ENCODE measurements around the gene SMLR1.

Gene SMLR1

DNA sequence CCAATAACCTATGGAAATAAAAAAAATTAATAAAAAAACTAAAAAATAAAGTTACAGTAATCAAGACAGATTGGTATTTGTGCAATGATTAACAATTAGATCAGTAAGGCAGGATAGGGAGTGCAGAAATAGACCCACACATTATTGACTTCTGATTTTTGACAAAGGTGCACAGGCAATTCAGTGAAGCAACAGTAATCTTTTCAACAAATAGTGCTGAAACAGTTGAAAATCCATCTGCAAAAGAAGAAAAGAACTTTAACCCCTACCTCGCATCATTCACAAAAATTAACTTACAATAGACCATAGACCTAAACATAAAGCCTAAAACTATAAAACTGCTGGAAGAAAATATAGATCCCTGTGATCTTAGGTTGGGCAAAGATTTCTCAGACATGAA is 4.5 kb upstream of the SMLR1 start:
- DNase-seq (ENCODE audit: insufficient read length, low spot score) (no peak), FAIRE-seq (no peak)
- TF ChIP-seq SPI1 (IDR thresholded peaks at IDR 0.05; ENCODE audit: low read depth, low read length) (no peak), TAF1 (IDR thresholded peaks at IDR 0.05; ENCODE audit: low read depth, low read length) (no peak), POU2F2 (IDR thresholded peaks at IDR 0.05; ENCODE audit: low read depth, low read length) (no peak), POLR2A (IDR thresholded peaks at IDR 0.05; ENCODE audit: low read depth, low read length) (no peak), PAX5 (IDR thresholded peaks at IDR 0.05; ENCODE audit: insufficient read depth, low read length, severe bottlenecking) (no peak), POLR2AphosphoS5 (IDR thresholded peaks at IDR 0.05; ENCODE audit: low read depth, low read length) (no peak)

DNA sequence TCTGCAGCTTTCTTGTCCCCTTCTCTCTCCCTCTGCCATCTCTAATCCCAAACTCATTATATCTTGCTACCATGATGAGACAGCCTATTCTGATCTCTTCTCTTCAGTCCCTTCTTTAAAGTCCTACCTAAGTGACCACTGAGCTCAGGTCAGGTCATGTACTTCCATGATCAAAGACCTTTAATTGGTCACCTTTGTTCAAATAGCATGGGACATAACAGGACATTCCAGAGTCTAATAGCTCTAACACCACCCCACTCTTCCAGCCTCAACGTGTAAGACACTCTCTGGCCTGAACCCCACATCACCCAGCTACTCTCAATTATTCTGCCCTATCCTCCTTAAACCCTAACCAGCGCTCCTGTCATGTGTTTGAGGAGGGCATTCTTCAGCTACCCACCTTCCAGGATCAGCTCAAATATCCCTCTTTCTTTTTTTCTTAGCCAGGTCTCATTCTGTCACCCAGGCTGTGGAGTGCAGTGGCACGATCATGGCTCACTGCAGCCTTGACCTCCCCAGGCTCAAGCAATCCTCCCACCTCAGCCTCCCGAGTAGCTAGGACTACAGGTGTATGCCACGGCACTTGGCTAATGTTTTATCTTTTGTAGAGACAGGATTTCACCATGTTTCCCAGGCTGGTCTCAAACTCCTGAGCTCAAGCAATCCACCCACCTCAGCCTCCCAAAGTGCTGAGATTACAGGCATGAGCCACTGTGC is 2.1 kb upstream of the SMLR1 start:
- FAIRE-seq = no peak
- no peak for TF ChIP-seq TAF1 (IDR thresholded peaks at IDR 0.05; ENCODE audit: low read depth, low read length)
- TF ChIP-seq POLR2A (IDR thresholded peaks at IDR 0.05; ENCODE audit: low read depth, low read length) = no peak
- TF ChIP-seq POU2F2 (IDR thresholded peaks at IDR 0.05; ENCODE audit: low read depth, low read length) = no peak
- no peak for TF ChIP-seq SPI1 (IDR thresholded peaks at IDR 0.05; ENCODE audit: low read depth, low read length)
- no peak for TF ChIP-seq PAX5 (IDR thresholded peaks at IDR 0.05; ENCODE audit: insufficient read depth, low read length, severe bottlenecking)
- TF ChIP-seq POLR2AphosphoS5 (IDR thresholded peaks at IDR 0.05; ENCODE audit: low read depth, low read length) = no peak
- no peak for DNase-seq (ENCODE audit: insufficient read length, low spot score)

DNA sequence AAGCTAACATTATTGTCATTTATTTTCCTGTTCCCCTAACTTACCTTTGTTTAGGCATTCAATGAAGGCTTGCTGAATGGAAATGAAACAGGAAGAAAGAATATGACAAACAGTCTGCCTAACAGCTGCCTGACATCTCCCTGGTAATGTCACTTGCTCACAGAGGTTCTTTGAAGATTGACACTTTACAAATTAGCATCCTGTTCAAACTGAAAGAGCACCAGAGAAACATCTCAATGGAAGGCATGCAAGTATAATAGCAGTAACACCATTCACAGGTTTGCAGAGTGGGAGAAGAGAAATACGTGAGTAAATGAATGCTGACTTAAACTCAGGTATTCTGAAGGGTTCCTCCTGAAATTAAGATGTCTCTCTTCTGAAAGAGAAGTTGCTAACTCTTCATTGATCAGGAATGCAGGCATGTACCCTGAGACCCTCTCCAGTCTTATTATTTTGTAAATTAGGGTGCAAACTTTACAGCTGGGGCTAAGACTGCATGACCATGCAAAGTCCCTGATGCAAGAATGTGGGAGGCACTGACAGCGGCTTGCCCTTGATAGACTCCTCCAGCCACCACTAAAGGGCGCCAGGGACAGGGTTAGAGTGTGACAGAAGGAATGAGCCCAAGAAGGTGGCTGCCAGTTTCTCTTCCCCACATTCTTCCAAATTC is 1.3 kb upstream of the SMLR1 start:
- no peak for TF ChIP-seq PAX5 (IDR thresholded peaks at IDR 0.05; ENCODE audit: insufficient read depth, low read length, severe bottlenecking)
- no peak for TF ChIP-seq POLR2AphosphoS5 (IDR thresholded peaks at IDR 0.05; ENCODE audit: low read depth, low read length)
- DNase-seq (ENCODE audit: insufficient read length, low spot score) (no peak), FAIRE-seq (no peak)

DNA sequence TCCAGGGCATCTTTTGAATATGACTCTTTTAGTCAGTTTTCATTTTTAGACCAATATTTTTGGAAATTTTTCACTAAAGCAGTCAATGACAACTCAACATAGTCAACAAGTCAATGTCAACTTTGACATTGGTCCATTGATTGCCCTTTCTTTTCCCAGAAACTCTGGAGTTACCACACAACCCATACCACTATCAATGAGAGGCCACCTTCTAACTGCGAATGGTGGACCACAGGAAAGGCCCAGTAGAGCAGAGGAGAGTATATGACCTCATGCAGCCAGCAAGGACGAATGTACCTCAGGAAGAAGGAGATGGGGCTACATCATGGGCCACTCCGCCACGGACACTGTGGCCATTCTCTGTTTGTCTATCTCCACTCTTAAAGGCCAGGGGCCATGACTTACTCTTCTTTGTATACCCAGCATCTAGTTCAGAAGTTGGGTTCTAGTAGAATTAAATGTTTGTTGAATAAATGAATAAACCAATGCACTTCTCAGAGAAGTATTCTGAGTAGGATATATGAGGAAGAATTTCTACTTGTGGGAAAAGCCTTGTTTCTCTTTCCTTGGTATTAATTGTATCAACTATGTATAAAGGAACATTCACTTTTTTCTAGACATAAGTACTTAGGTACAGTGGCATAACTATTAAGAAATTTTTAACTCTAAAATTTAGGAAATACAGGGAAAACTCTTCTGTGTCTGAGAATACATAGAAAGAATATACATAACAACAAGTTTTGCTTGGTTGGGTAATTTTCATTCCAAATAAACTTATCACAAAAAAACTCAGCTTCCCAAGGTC is 562 bp upstream of the SMLR1 start:
- TF ChIP-seq POLR2AphosphoS5 (IDR thresholded peaks at IDR 0.05; ENCODE audit: low read depth, low read length) (no peak), TAF1 (IDR thresholded peaks at IDR 0.05; ENCODE audit: low read depth, low read length) (no peak), SPI1 (IDR thresholded peaks at IDR 0.05; ENCODE audit: low read depth, low read length) (no peak), POU2F2 (IDR thresholded peaks at IDR 0.05; ENCODE audit: low read depth, low read length) (no peak), POLR2A (IDR thresholded peaks at IDR 0.05; ENCODE audit: low read depth, low read length) (no peak), PAX5 (IDR thresholded peaks at IDR 0.05; ENCODE audit: insufficient read depth, low read length, severe bottlenecking) (no peak)
- FAIRE-seq = no peak
- DNase-seq (ENCODE audit: insufficient read length, low spot score) = no peak

DNA sequence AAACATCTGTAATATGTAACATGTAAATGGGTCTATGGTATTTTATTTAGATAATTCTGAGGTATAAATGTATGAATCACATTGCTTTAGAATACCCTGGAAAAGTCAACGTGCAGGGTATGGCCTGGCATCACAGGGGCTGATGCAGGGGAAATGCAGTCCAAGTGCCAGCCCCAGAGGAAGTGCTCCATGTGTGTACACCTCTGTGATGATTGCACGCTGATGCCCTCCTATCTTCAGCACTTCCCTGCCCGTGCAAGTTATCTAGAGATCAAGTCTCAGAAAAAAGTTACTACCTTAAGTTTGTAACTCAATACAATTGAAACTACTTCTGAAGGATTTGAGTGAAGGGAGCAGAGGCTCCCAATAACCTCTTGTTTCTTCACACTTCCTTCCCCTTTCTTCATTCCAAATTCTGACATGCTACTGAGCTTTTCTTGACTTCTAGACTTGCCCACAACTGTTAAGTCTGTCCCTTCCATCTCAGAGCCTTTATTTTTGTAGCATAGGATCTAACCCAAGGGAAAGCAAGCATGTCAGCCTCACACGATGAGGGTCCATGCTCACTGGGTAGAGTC is 2.2 kb downstream of the SMLR1 start:
- TF ChIP-seq SPI1 (IDR thresholded peaks at IDR 0.05; ENCODE audit: low read depth, low read length) = no peak
- TF ChIP-seq POLR2A (IDR thresholded peaks at IDR 0.05; ENCODE audit: low read depth, low read length) = no peak
- no peak for TF ChIP-seq POU2F2 (IDR thresholded peaks at IDR 0.05; ENCODE audit: low read depth, low read length)
- no peak for TF ChIP-seq TAF1 (IDR thresholded peaks at IDR 0.05; ENCODE audit: low read depth, low read length)
- TF ChIP-seq PAX5 (IDR thresholded peaks at IDR 0.05; ENCODE audit: insufficient read depth, low read length, severe bottlenecking) = no peak
- no peak for TF ChIP-seq POLR2AphosphoS5 (IDR thresholded peaks at IDR 0.05; ENCODE audit: low read depth, low read length)
- no peak for DNase-seq (ENCODE audit: insufficient read length, low spot score)
- FAIRE-seq = no peak

DNA sequence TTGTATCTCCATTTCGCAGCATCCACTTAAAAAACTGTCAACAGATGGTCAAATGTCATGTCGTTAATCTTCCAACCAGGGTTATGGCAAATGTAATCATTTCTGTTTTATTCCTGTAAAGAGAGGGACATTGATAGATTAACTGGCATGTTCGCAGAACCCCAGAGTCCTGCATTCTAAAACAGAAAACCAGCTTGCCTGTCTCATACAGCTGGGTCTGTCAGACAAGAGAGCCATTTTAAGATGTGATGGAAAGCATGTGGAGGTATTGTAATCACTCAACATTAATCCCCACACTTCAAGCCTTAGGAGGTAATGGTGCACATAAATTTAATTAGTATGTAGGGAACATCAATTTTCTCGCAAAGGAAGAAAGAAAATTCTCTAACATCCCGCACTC is 4.4 kb downstream of the SMLR1 start:
- no peak for DNase-seq (ENCODE audit: insufficient read length, low spot score)

DNA sequence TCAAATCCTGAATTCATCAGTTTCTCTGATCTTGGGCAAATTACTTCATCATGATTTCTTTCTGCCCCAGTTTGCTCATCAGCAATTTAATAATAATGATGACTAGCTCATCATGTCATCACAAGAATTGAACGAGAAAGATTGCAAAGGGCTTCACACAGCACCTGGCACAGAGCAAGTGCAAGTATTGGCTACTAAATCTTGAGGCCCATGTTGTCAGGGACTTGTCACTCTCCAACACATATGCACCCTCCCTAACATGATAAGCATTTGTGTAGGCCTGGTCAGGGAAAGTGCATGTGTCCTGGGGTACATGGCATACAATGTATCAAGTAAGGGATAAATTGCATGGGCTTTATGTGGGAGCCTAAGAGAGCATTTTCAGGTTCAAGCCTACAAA is 6.4 kb downstream of the SMLR1 start:
- TF ChIP-seq POU2F2 (IDR thresholded peaks at IDR 0.05; ENCODE audit: low read depth, low read length) = no peak
- no peak for TF ChIP-seq POLR2AphosphoS5 (IDR thresholded peaks at IDR 0.05; ENCODE audit: low read depth, low read length)
- DNase-seq (ENCODE audit: insufficient read length, low spot score) = no peak
- no peak for FAIRE-seq

More for the DNA sequence above, 4.4 kb downstream of the SMLR1 start:
- no peak for TF ChIP-seq POLR2A (IDR thresholded peaks at IDR 0.05; ENCODE audit: low read depth, low read length)
- no peak for TF ChIP-seq TAF1 (IDR thresholded peaks at IDR 0.05; ENCODE audit: low read depth, low read length)
- no peak for TF ChIP-seq POLR2AphosphoS5 (IDR thresholded peaks at IDR 0.05; ENCODE audit: low read depth, low read length)
- TF ChIP-seq POU2F2 (IDR thresholded peaks at IDR 0.05; ENCODE audit: low read depth, low read length) = no peak
- TF ChIP-seq SPI1 (IDR thresholded peaks at IDR 0.05; ENCODE audit: low read depth, low read length) = no peak
- no peak for FAIRE-seq

DNA sequence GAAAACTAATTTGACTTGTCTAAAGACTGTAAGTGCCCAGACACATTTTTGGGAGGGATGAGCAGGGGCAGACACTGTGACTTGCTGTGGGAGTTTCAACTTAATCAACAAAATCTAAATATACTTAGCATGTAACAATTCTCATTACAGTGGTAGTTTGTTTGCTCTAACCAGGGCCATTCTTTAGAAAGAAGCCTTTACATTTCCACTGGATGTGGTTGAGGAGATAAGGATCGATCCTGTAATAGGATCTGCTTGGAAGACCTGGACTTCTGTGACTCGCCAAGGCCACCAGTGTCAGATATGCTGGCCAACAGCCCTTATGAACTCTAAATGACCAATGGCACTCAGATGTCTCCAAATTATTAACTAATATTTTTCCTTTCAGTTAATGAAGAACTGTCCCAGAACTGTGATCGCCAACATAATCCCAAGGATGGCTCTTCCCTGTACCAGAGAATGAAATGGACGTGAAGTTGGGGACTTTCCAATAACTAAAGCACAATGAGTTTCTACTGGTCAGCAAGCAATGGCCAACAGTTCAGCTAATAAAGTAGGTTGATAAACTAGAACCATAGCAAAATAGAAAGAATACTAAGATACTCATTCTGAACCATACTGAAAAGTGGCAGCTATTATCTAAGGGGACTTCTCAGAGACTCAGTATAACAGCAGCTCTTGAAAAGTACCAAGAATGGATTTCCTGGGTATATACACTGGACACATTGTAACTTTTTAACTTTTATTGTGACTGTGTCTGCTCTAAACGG is 7.5 kb downstream of the SMLR1 start:
- FAIRE-seq (no peak), DNase-seq (ENCODE audit: insufficient read length, low spot score) (no peak)
- TF ChIP-seq SPI1 (IDR thresholded peaks at IDR 0.05; ENCODE audit: low read depth, low read length) = no peak
- no peak for TF ChIP-seq PAX5 (IDR thresholded peaks at IDR 0.05; ENCODE audit: insufficient read depth, low read length, severe bottlenecking)
- TF ChIP-seq POLR2A (IDR thresholded peaks at IDR 0.05; ENCODE audit: low read depth, low read length) = no peak
- no peak for TF ChIP-seq POU2F2 (IDR thresholded peaks at IDR 0.05; ENCODE audit: low read depth, low read length)
- no peak for TF ChIP-seq TAF1 (IDR thresholded peaks at IDR 0.05; ENCODE audit: low read depth, low read length)
- no peak for TF ChIP-seq POLR2AphosphoS5 (IDR thresholded peaks at IDR 0.05; ENCODE audit: low read depth, low read length)
